HepG2 (cell line): ENCODE data around the gene TULP3. TPM values are rescaled to one million over a fixed set of nuclear protein-coding genes. Genes with fewer than 3 reads are reported as not detected.
A peak's percentile ranks its signal among the peaks of the same experiment; 100 is the strongest.

ENCODE experiments used
- ATRX ChIP-seq: sonication (generic); formaldehyde crosslinking; IDR thresholded peaks from 2 replicates; pipeline ENCODE4 v1.4.0; 2020; ENCODE audit warnings: missing genetic modification reagents, borderline replicate concordance
- CHD4 ChIP-seq: fragments of 200-600 bp; sonication (generic); IDR thresholded peaks from 2 replicates; pipeline ENCODE4 v1.7.0; 2017; ENCODE audit warnings: mild to moderate bottlenecking, low read length, borderline replicate concordance
- DPF2 ChIP-seq: sonication (generic); formaldehyde crosslinking; IDR thresholded peaks from 2 replicates; pipeline ENCODE4 v1.4.0; 2020; ENCODE audit warnings: mild to moderate bottlenecking, low read depth, missing genetic modification reagents, borderline replicate concordance
- HOXD1 ChIP-seq: sonication (generic); formaldehyde crosslinking; IDR thresholded peaks from 2 replicates; pipeline ENCODE4 v1.5.0; 2020; ENCODE audit warnings: missing genetic modification reagents
- KLF15 ChIP-seq: sonication (generic); formaldehyde crosslinking; IDR thresholded peaks from 2 replicates; pipeline ENCODE4 v1.8.1; 2023; ENCODE audit warnings: borderline replicate concordance, mild to moderate bottlenecking, inconsistent platforms, missing genetic modification reagents, mixed read lengths
- MBD4 ChIP-seq: IDR thresholded peaks from 2 replicates; pipeline ENCODE4 v1.6.1; 2012; ENCODE audit warnings: low read length, inconsistent platforms, borderline replicate concordance
- MYC ChIP-seq: sonication (generic); formaldehyde crosslinking; IDR thresholded peaks from 2 replicates; pipeline ENCODE4 v1.9.0; 2021; ENCODE audit warnings: missing genetic modification reagents, borderline replicate concordance
- NFKBIZ ChIP-seq: IDR thresholded peaks from 2 replicates; pipeline ENCODE4 v1.6.1; 2018; ENCODE audit warnings: missing genetic modification reagents, missing compliant biosample characterization
- POLR2AphosphoS5 ChIP-seq: IDR thresholded peaks from 2 replicates; pipeline ENCODE4 v1.6.1; 2012; ENCODE audit warnings: low read depth, low read length
- POLR2G ChIP-seq: fragments of 200-400 bp; formaldehyde crosslinking; IDR thresholded peaks from 2 replicates; pipeline ENCODE4 v1.6.1; 2018; ENCODE audit warnings: mild to moderate bottlenecking, low read depth, low read length, moderate library complexity
- PRMT3 ChIP-seq: sonication (generic); formaldehyde crosslinking; IDR thresholded peaks from 2 replicates; pipeline ENCODE4 v1.8.1; 2022; ENCODE audit warnings: low read depth, mild to moderate bottlenecking, moderate library complexity, missing genetic modification reagents, borderline replicate concordance
- SOX5 ChIP-seq: IDR thresholded peaks from 2 replicates; pipeline ENCODE4 v1.6.1; 2016; ENCODE audit warnings: borderline replicate concordance
- TFE3 ChIP-seq: IDR thresholded peaks from 2 replicates; pipeline ENCODE4 v1.6.1; 2016
- TRIM24 ChIP-seq: sonication (generic); formaldehyde crosslinking; IDR thresholded peaks from 2 replicates; pipeline ENCODE4 v1.8.0; 2022; ENCODE audit warnings: mild to moderate bottlenecking, missing genetic modification reagents
- ZBTB20 ChIP-seq: sonication (generic); formaldehyde crosslinking; IDR thresholded peaks from 2 replicates; pipeline ENCODE4 v1.8.1; 2023; ENCODE audit warnings: missing genetic modification reagents, low read depth, mild to moderate bottlenecking, borderline replicate concordance
- ZKSCAN5 ChIP-seq: sonication (generic); formaldehyde crosslinking; IDR thresholded peaks from 2 replicates; pipeline ENCODE4 v1.5.1; 2020; ENCODE audit warnings: mild to moderate bottlenecking, missing genetic modification reagents
- ZNF225 ChIP-seq: sonication (generic); formaldehyde crosslinking; IDR thresholded peaks from 2 replicates; pipeline ENCODE4 v1.4.0; 2020; ENCODE audit warnings: mild to moderate bottlenecking, missing genetic modification reagents
- ZNF484 ChIP-seq: sonication (generic); formaldehyde crosslinking; IDR thresholded peaks from 2 replicates; pipeline ENCODE4 v1.5.1; 2020; ENCODE audit warnings: mild to moderate bottlenecking, low read depth, missing genetic modification reagents, borderline replicate concordance
- ZNF550 ChIP-seq: sonication (generic); formaldehyde crosslinking; IDR thresholded peaks from 2 replicates; pipeline ENCODE4 v1.4.0; 2020; ENCODE audit warnings: mild to moderate bottlenecking, missing genetic modification reagents, borderline replicate concordance
- ZNF747 ChIP-seq: sonication (generic); formaldehyde crosslinking; IDR thresholded peaks from 2 replicates; pipeline ENCODE4 v1.8.1; 2023; ENCODE audit warnings: missing genetic modification reagents, mild to moderate bottlenecking, borderline replicate concordance
- ZNF773 ChIP-seq: sonication (generic); formaldehyde crosslinking; IDR thresholded peaks from 2 replicates; pipeline ENCODE4 v1.4.0; 2020; ENCODE audit warnings: missing genetic modification reagents, borderline replicate concordance
- polyA plus RNA-seq, 8 experiments: library from polyadenylated mRNA; depleted of rRNA in 3 of 8; stranded (reverse) in 7 of 8; unstranded in 1 of 8; fragments of >200 nt; fragmentation: Illumina TruSeq in 4 of 8; extraction: Trizol in 4 of 8; gene quantifications; 2 replicates each; pipeline versions ENCODE4 v1.2.1 to v1.2.3, GENCODE V29; 2011 to 2016; ENCODE audit warnings: low read depth in 4 of 8, missing spikeins in 1 of 8, mixed read lengths in 1 of 8; ENCODE audit not compliant: insufficient read depth in 1 of 8
- total RNA-seq, 5 experiments: library from RNA; depleted of rRNA; stranded (reverse); fragments of >200 nt; fragmentation: Illumina TruSeq; extraction: Trizol; gene quantifications; 2 replicates each; pipeline ENCODE4 v1.2.3, GENCODE V29; 2016; ENCODE audit warnings: low read depth in 1 of 5
- TF ChIP-seq, protein P1 (sequence below): sonication (generic); formaldehyde crosslinking; IDR thresholded peaks from 2 replicates; pipeline ENCODE4 v1.5.0; 2020; ENCODE audit warnings: mild to moderate bottlenecking, missing genetic modification reagents, borderline replicate concordance
- TF ChIP-seq, protein P2 (sequence below): sonication (generic); formaldehyde crosslinking; IDR thresholded peaks from 2 replicates; pipeline ENCODE4 v1.5.1; 2020; ENCODE audit warnings: missing genetic modification reagents, mild to moderate bottlenecking, borderline replicate concordance
- TF ChIP-seq, protein P3 (sequence below): sonication (generic); formaldehyde crosslinking; IDR thresholded peaks from 2 replicates; pipeline ENCODE4 v1.8.1; 2023; ENCODE audit warnings: mild to moderate bottlenecking, missing genetic modification reagents, borderline replicate concordance

Gene TULP3
- total and polyA plus RNA-seq, 2 of the 13 experiments (the other 11 are each of a cell fraction or from before 2014, with no cell fraction given), result 11.2 to 13.2 TPM

GRCh38 chr12:2963154-2963759 lies 72.6 kb downstream of the TULP3 start (continued):
- no peak for TF ChIP-seq KLF15 (CRISPR knock-in tag)
- no peak for TF ChIP-seq TFE3 (CRISPR knock-in tag)
- TF ChIP-seq POLR2G, result peak; percentile 93
- TF ChIP-seq ZNF747 (CRISPR knock-in tag), result 0 out of 2 replicates have a peak, but pooled peaks have one; percentile 41
- TF ChIP-seq ZNF773, result no peak
- TF ChIP-seq DPF2, result no peak; the same call in 1 of the 2 replicates
- no peak for TF ChIP-seq CHD4
- peak; percentile 61 for TF ChIP-seq POLR2AphosphoS5
- TF ChIP-seq, protein P1, sequence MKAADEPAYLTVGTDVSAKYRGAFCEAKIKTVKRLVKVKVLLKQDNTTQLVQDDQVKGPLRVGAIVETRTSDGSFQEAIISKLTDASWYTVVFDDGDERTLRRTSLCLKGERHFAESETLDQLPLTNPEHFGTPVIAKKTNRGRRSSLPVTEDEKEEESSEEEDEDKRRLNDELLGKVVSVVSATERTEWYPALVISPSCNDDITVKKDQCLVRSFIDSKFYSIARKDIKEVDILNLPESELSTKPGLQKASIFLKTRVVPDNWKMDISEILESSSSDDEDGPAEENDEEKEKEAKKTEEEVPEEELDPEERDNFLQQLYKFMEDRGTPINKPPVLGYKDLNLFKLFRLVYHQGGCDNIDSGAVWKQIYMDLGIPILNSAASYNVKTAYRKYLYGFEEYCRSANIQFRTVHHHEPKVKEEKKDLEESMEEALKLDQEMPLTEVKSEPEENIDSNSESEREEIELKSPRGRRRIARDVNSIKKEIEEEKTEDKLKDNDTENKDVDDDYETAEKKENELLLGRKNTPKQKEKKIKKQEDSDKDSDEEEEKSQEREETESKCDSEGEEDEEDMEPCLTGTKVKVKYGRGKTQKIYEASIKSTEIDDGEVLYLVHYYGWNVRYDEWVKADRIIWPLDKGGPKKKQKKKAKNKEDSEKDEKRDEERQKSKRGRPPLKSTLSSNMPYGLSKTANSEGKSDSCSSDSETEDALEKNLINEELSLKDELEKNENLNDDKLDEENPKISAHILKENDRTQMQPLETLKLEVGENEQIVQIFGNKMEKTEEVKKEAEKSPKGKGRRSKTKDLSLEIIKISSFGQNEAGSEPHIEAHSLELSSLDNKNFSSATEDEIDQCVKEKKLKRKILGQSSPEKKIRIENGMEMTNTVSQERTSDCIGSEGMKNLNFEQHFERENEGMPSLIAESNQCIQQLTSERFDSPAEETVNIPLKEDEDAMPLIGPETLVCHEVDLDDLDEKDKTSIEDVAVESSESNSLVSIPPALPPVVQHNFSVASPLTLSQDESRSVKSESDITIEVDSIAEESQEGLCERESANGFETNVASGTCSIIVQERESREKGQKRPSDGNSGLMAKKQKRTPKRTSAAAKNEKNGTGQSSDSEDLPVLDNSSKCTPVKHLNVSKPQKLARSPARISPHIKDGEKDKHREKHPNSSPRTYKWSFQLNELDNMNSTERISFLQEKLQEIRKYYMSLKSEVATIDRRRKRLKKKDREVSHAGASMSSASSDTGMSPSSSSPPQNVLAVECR (CRISPR knock-in tag), result peak; percentile 77; the same call in 1 of the 2 replicates
- TF ChIP-seq SOX5 (CRISPR knock-in tag), result 0 out of 2 replicates have a peak, but pooled peaks have one; percentile 34
- no peak for TF ChIP-seq TRIM24 (CRISPR knock-in tag)
- TF ChIP-seq HOXD1 (CRISPR knock-in tag), result 0 out of 2 replicates have a peak, but pooled peaks have one; percentile 53
- no peak for TF ChIP-seq NFKBIZ (CRISPR knock-in tag)
- TF ChIP-seq, protein P2, sequence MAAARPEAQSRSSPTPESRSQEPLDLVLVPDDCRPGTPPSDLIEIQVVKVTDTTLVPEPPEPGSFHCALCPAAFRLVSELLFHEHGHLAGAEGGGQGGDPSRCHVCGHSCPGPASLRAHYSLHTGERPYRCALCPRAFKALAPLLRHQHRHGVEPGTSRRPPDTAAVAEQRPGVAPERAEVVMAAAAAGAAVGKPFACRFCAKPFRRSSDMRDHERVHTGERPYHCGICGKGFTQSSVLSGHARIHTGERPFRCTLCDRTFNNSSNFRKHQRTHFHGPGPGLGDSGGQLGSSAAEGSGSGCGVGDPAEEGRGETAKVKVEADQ (CRISPR knock-in tag), result 0 out of 2 replicates have a peak, but pooled peaks have one; percentile 79
- peak; percentile 51; the same call in 1 of the 2 replicates for TF ChIP-seq MYC (CRISPR knock-in tag)
- no peak for TF ChIP-seq PRMT3
- no peak for TF ChIP-seq ZNF225 (CRISPR knock-in tag)
- TF ChIP-seq, protein P3, sequence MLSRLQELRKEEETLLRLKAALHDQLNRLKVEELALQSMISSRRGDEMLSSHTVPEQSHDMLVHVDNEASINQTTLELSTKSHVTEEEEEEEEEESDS, result 0 out of 2 replicates have a peak, but pooled peaks have one; percentile 14
- TF ChIP-seq ATRX (CRISPR knock-in tag), result no peak
- TF ChIP-seq ZNF484 (CRISPR knock-in tag), result no peak
- no peak for TF ChIP-seq ZNF550 (CRISPR knock-in tag)
- no peak for TF ChIP-seq ZKSCAN5 (CRISPR knock-in tag)
- no peak for TF ChIP-seq MBD4
- TF ChIP-seq ZBTB20 (CRISPR knock-in tag), result no peak
